Panc1 (cell line): ENCODE results near the gene LENG8. TPM values are rescaled to one million over a fixed set of nuclear protein-coding genes. Genes with fewer than 3 reads are reported as not detected.

ENCODE experiments used
- ATAC-seq: fragments of 200-7000 bp; cut with Tn5 transposase; 2 replicates; pipeline ENCODE4 v1.9.1; 2020; ENCODE audit warnings: mild to moderate bottlenecking, moderate library complexity
- BruUV-seq: library from RNA; stranded (reverse); fragments of 400-500 nt; replicated peaks from 2 replicates; lab custom pipeline; 2021; lab: Mats Ljungman, UMichigan
- CTCF ChIA-PET: fragments of 300-600 bp; sonication (Branson Sonifier 250); formaldehyde crosslinking; loops from one replicate; lab custom pipeline; 2022; ENCODE audit warnings: antibody characterized with exemption; lab: Charles Lee
- POLR2A ChIA-PET: fragments of 300-600 bp; sonication (Branson Sonifier 250); formaldehyde crosslinking; loops from one replicate; lab custom pipeline; 2022; ENCODE audit warnings: antibody characterized with exemption; lab: Charles Lee
- DNase-seq: peaks from one replicate; pipeline ENCODE4 v3.0.0-alpha.2; 2010; ENCODE audit warnings: low read depth, low spot score
- H3K27ac ChIP-seq: 2 replicates; pipeline ENCODE4 v1.5.1; 2011; ENCODE audit warnings: mild to moderate bottlenecking, low read length, inconsistent platforms
- H3K27me3 ChIP-seq: fragments of 200-500 bp; sonication (Bioruptor generic); 2 replicates; pipeline ENCODE4 v1.6.0; 2014; ENCODE audit warnings: low read length, inconsistent platforms; ENCODE audit not compliant: control insufficient read depth, insufficient read depth
- H3K36me3 ChIP-seq: fragments of 200-500 bp; sonication (Bioruptor generic); 2 replicates; pipeline ENCODE4 v1.5.1; 2014; ENCODE audit warnings: inconsistent platforms, mild to moderate bottlenecking, low read length, moderate library complexity; ENCODE audit not compliant: control insufficient read depth, insufficient read depth
- H3K4me1 ChIP-seq: 2 replicates; pipeline ENCODE4 v1.5.1; 2011; ENCODE audit warnings: inconsistent platforms, mild to moderate bottlenecking, low read length, moderate library complexity; ENCODE audit not compliant: control insufficient read depth, insufficient read depth
- H3K4me3 ChIP-seq, 2 experiments: 2 replicates each; pipeline ENCODE4 v1.5.1; 2011 to 2012; ENCODE audit warnings: low read depth in 2 of 2, low read length in 2 of 2, mild to moderate bottlenecking in 2 of 2, inconsistent platforms in 1 of 2, moderate library complexity in 1 of 2
- H3K9me3 ChIP-seq: fragments of 200-500 bp; sonication (Bioruptor generic); 2 replicates; pipeline ENCODE4 v1.5.1; 2014; ENCODE audit warnings: low read depth, mild to moderate bottlenecking, inconsistent platforms, low read length, moderate library complexity; ENCODE audit not compliant: control insufficient read depth, insufficient read depth
- POLR2AphosphoS5 ChIP-seq: IDR thresholded peaks from 2 replicates; pipeline ENCODE4 v1.6.1; 2012; ENCODE audit warnings: mild to moderate bottlenecking, low read depth, low read length, moderate library complexity
- SIN3A ChIP-seq: IDR thresholded peaks from 2 replicates; pipeline ENCODE4 v1.6.1; 2012; ENCODE audit warnings: low read depth, mild to moderate bottlenecking, low read length, moderate library complexity, borderline replicate concordance; ENCODE audit not compliant: insufficient read depth
- TCF7L2 ChIP-seq: IDR thresholded peaks from 2 replicates; pipeline ENCODE4 v1.6.1; 2011; ENCODE audit warnings: mild to moderate bottlenecking, low read depth, low read length, inconsistent platforms
- in situ Hi-C: cut with HindIII; loops from 2 replicates; pipeline ENCODE4 v1.10.0; 2016; ENCODE audit warnings: low sequenced_read_pairs, low pct_unique_long_range_greater_than_20kb
- intact Hi-C: fragments of 100-400 bp; cut with micrococcal nuclease; formaldehyde crosslinking; loops from one replicate; pipeline ENCODE4 v1.10.0; 2022; ENCODE audit not compliant: unreplicated experiment
- total RNA-seq: library from RNA; stranded (reverse); gene quantifications from one replicate; pipeline ENCODE4 v1.2.1, GENCODE V29; 2021; ENCODE audit not compliant: unreplicated experiment
- TF ChIP-seq, protein P1 (sequence below), 2 experiments: IDR thresholded peaks; 2 replicates each; pipeline ENCODE4 v1.6.1; 2011 to 2012; ENCODE audit warnings: low read depth in 2 of 2, control low read depth in 1 of 2, low read length in 1 of 2, mild to moderate bottlenecking in 1 of 2, moderate library complexity in 1 of 2; ENCODE audit not compliant: insufficient read depth in 1 of 2
- TF ChIP-seq, protein P2 (sequence below): fragments of 450-650 bp; IDR thresholded peaks from 2 replicates; pipeline ENCODE4 v1.5.1; 2017; ENCODE audit warnings: mild to moderate bottlenecking

The LENG8 gene
- total RNA-seq, 1 experiment from 2014 or later: 268 TPM

DNA sequence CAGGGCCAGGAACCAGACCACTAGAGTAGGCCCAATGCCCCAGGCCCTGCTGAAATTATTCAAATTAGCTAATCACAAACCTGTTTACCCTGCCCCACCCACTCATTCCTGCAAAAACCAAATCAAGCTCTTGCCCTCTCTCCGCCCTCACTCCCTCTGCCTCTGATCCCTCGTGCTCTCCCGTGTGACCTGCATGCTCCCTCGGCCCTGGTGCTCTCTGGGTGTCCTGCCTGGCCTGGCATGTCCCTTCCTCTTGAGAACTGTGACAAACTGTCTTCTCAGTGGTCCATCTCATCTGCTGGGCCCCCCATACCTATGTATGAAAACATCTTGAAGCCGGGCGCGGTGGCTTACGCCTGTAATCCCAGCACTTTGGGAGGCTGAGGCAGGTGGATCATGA lies 45.9 kb upstream of the LENG8 start:
- Histone ChIP-seq H3K27me3 (no peaks in the 10 kb centered on the region), H3K4me3 (no peak overlapping the region), H3K36me3 (no peaks in the 10 kb centered on the region), H3K27ac (no peak overlapping the region), H3K4me1 (no peaks in the 10 kb centered on the region), H3K9me3 (no peaks in the 10 kb centered on the region)
- ATAC-seq: no peak
- ChIA-PET CTCF (no interaction called here), POLR2A (interaction anchor here (0.6 kb wide), 2 partner anchors 12 to 563 kb away, joined by 3 to 5 read pairs; partner anchors contain the start of gene TTYH1)
- no TSS peak for BruUV-seq
- TF ChIP-seq TCF7L2 (no peak), SIN3A (no peak), POLR2AphosphoS5 (no peak)
- TF ChIP-seq, protein P1, sequence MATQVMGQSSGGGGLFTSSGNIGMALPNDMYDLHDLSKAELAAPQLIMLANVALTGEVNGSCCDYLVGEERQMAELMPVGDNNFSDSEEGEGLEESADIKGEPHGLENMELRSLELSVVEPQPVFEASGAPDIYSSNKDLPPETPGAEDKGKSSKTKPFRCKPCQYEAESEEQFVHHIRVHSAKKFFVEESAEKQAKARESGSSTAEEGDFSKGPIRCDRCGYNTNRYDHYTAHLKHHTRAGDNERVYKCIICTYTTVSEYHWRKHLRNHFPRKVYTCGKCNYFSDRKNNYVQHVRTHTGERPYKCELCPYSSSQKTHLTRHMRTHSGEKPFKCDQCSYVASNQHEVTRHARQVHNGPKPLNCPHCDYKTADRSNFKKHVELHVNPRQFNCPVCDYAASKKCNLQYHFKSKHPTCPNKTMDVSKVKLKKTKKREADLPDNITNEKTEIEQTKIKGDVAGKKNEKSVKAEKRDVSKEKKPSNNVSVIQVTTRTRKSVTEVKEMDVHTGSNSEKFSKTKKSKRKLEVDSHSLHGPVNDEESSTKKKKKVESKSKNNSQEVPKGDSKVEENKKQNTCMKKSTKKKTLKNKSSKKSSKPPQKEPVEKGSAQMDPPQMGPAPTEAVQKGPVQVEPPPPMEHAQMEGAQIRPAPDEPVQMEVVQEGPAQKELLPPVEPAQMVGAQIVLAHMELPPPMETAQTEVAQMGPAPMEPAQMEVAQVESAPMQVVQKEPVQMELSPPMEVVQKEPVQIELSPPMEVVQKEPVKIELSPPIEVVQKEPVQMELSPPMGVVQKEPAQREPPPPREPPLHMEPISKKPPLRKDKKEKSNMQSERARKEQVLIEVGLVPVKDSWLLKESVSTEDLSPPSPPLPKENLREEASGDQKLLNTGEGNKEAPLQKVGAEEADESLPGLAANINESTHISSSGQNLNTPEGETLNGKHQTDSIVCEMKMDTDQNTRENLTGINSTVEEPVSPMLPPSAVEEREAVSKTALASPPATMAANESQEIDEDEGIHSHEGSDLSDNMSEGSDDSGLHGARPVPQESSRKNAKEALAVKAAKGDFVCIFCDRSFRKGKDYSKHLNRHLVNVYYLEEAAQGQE (IDR thresholded peaks at IDR 0.05; ENCODE audit: insufficient read depth in 1 of 2, low read depth in 2 of 2, low read length in 1 of 2): no peak
- TF ChIP-seq, protein P2, sequence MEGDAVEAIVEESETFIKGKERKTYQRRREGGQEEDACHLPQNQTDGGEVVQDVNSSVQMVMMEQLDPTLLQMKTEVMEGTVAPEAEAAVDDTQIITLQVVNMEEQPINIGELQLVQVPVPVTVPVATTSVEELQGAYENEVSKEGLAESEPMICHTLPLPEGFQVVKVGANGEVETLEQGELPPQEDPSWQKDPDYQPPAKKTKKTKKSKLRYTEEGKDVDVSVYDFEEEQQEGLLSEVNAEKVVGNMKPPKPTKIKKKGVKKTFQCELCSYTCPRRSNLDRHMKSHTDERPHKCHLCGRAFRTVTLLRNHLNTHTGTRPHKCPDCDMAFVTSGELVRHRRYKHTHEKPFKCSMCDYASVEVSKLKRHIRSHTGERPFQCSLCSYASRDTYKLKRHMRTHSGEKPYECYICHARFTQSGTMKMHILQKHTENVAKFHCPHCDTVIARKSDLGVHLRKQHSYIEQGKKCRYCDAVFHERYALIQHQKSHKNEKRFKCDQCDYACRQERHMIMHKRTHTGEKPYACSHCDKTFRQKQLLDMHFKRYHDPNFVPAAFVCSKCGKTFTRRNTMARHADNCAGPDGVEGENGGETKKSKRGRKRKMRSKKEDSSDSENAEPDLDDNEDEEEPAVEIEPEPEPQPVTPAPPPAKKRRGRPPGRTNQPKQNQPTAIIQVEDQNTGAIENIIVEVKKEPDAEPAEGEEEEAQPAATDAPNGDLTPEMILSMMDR: no peak
- in situ Hi-C loops (no loop called here), intact Hi-C loops (no loop called here)
- DNase-seq: no peak

DNA sequence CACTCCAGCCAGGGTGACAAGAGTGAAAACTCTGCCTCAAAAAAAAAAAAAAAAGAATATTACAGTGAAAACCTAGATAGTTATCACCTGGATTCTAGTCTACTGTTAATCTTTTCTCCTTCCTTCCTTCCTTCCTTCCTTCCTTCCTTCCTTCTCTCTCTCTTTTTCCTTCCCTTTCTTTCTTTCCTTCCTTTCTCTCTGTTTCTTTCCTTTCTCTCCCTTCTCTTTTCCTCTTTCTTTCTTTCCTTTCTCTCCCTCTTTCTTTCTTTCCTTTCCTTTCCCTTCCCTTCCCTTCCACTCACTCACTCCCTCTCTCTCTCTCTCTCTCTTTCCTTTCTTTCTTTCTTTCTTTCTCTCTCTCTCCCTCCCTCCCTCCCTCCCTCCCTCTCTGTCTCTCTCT lies 43.4 kb upstream of the LENG8 start:
- POLR2A ChIA-PET: no interaction called here
- peaks cover 4% of the 10 kb centered on the region for H3K27me3 ChIP-seq
- BruUV-seq: no TSS peak
- H3K4me1 ChIP-seq: no peaks in the 10 kb centered on the region
- CTCF ChIA-PET: no interaction called here
- H3K9me3 ChIP-seq: no peaks in the 10 kb centered on the region
- no peak overlapping the region for H3K27ac ChIP-seq
- DNase-seq (no peak), ATAC-seq (no peak)
- in situ Hi-C loops (no loop called here), intact Hi-C loops (no loop called here)
- TF ChIP-seq POLR2AphosphoS5 (no peak), SIN3A (no peak), TCF7L2 (no peak)
- TF ChIP-seq, protein P1 (IDR thresholded peaks at IDR 0.05; ENCODE audit: insufficient read depth in 1 of 2, low read depth in 2 of 2, low read length in 1 of 2): no peak
- TF ChIP-seq, protein P2: no peak
- H3K4me3 ChIP-seq: no peak overlapping the region
- H3K36me3 ChIP-seq: no peaks in the 10 kb centered on the region
